Vagina (tissue), 2 donors: ENCODE measurements around the gene MCEE. TPM values are rescaled to one million over a fixed set of nuclear protein-coding genes. Genes with fewer than 3 reads are reported as not detected.
"Not testable (repeated sequence)": the region's sequence is repeated elsewhere in the genome, so short reads cannot be mapped to it uniquely, and the experiment has no call there.

Experiments
- DNase-seq, 2 donors: peaks; one replicate each; pipeline ENCODE4 v3.0.0-alpha.2; 2017; ENCODE audit errors: extremely low spot score in 2 of 2
- H3K27ac ChIP-seq: fragments of 200-600 bp; sonication (generic); one replicate; pipeline ENCODE4 v1.5.1; 2019
- H3K27me3 ChIP-seq: fragments of 200-600 bp; sonication (generic); one replicate; pipeline ENCODE4 v1.5.1; 2019
- H3K36me3 ChIP-seq, 2 donors: fragments of 200-600 bp; sonication (generic); one replicate each; pipeline ENCODE4 v1.5.1; 2017 to 2019
- H3K4me1 ChIP-seq: fragments of 200-600 bp; sonication (generic); one replicate; pipeline ENCODE4 v1.5.1; 2019
- H3K4me3 ChIP-seq, 2 donors: fragments of 200-600 bp; sonication (generic); 1 replicate in 1 of 2; 2 replicates in 1 of 2; pipeline ENCODE4 v1.5.1; 2016 to 2019
- H3K9me3 ChIP-seq: fragments of 200-600 bp; sonication (generic); one replicate; pipeline ENCODE4 v1.5.1; 2019
- CTCF ChIP-seq, 3 experiments: fragments of 450-650 bp in 2 of 3; fragments of 200-600 bp in 1 of 3; sonication (generic) in 1 of 3; IDR thresholded peaks; one replicate each; pipeline ENCODE4 v1.5.1; 2017 to 2019; ENCODE audit warnings: antibody characterized with exemption in 3 of 3, mild to moderate bottlenecking in 2 of 3, moderate library complexity in 2 of 3
- POLR2A ChIP-seq, 2 donors: fragments of 450-650 bp; IDR thresholded peaks; one replicate each; pipeline ENCODE4 v1.6.1; 2017; ENCODE audit warnings: antibody characterized with exemption in 2 of 2, mild to moderate bottlenecking in 2 of 2, moderate library complexity in 2 of 2
- POLR2AphosphoS5 ChIP-seq, 2 donors: sonication (generic); formaldehyde crosslinking; IDR thresholded peaks; one replicate each; pipeline ENCODE4 v1.9.0; 2017; ENCODE audit warnings: antibody characterized with exemption in 2 of 2, mild to moderate bottlenecking in 2 of 2, low read depth in 1 of 2; ENCODE audit not compliant: insufficient read depth in 1 of 2
- intact Hi-C: fragments of 100-400 bp; cut with DNase I; formaldehyde crosslinking; loops from one replicate; pipeline ENCODE4 v1.15.1; 2023
- total RNA-seq: library from RNA; depleted of rRNA; stranded (reverse); fragments of >200 nt; gene quantifications from one replicate; pipeline ENCODE4 v1.2.3, GENCODE V29; 2016

The MCEE gene
- total RNA-seq, 1 donor from 2014 or later: 12.8 TPM

GRCh38 chr2:71133603-71134002, 3.6 kb upstream of the MCEE start:
- intact Hi-C loops: no loop called here
- no peaks in the 10 kb centered on the region for H3K27me3 ChIP-seq
- H3K4me1 ChIP-seq: peaks cover 29% of the 10 kb centered on the region
- no peak for DNase-seq
- H3K9me3 ChIP-seq: no peaks in the 10 kb centered on the region
- no peak overlapping the region for H3K4me3 ChIP-seq
- TF ChIP-seq POLR2A (IDR thresholded peaks at IDR 0.05) (no peak), POLR2AphosphoS5 (IDR thresholded peaks at IDR 0.05; ENCODE audit: insufficient read depth in 1 of 2, low read depth in 1 of 2) (no peak), CTCF (IDR thresholded peaks at IDR 0.05) (no peak)
- H3K27ac ChIP-seq: no peak overlapping the region
- H3K36me3 ChIP-seq: peaks cover 0 to 44% of the 10 kb centered on the region in 2 donors

- peak overlapping the region; percentile 84 for H3K27ac ChIP-seq
- intact Hi-C loops, H3K27me3 ChIP-seq, DNase-seq, H3K9me3 ChIP-seq: not testable (repeated sequence)
- peaks cover 0 to 27% of the 10 kb centered on the region in 2 donors for H3K36me3 ChIP-seq
- H3K4me3 ChIP-seq: peak overlapping the region; percentile 86 to 93
- peaks cover 48% of the 10 kb centered on the region for H3K4me1 ChIP-seq
Observed at GRCh38 chr2:71131387-71132166, 1.5 kb upstream of the MCEE start.

GRCh38 chr2:71130905-71131244, 846 bp upstream of the MCEE start:
- H3K27me3 ChIP-seq: no peaks in the 10 kb centered on the region
- no peaks in the 10 kb centered on the region for H3K9me3 ChIP-seq
- peaks cover 48% of the 10 kb centered on the region for H3K4me1 ChIP-seq
- intact Hi-C loops: no loop called here
- DNase-seq: no peak
- TF ChIP-seq POLR2AphosphoS5 (IDR thresholded peaks at IDR 0.05; ENCODE audit: insufficient read depth in 1 of 2, low read depth in 1 of 2) (no peak), CTCF (IDR thresholded peaks at IDR 0.05) (no peak), POLR2A (IDR thresholded peaks at IDR 0.05) (no peak)
- H3K27ac ChIP-seq: peak overlapping the region; percentile 84
- peaks cover 0 to 20% of the 10 kb centered on the region in 2 donors for H3K36me3 ChIP-seq
- peak overlapping the region; percentile 86 to 93 for H3K4me3 ChIP-seq

- DNase-seq: no peak
- Histone ChIP-seq H3K27me3 (no peaks in the 10 kb centered on the region), H3K36me3 (peaks cover 0 to 9% of the 10 kb centered on the region in 2 donors), H3K9me3 (no peaks in the 10 kb centered on the region), H3K4me3 (peak overlapping the region; percentile 86 to 93), H3K27ac (peak overlapping the region; percentile 84), H3K4me1 (peaks cover 48% of the 10 kb centered on the region)
- intact Hi-C loops: no loop called here
- TF ChIP-seq CTCF (IDR thresholded peaks at IDR 0.05) (no peak), POLR2A (IDR thresholded peaks at IDR 0.05) (no peak), POLR2AphosphoS5 (IDR thresholded peaks at IDR 0.05; ENCODE audit: insufficient read depth in 1 of 2, low read depth in 1 of 2) (no peak)
Observed at GRCh38 chr2:71129902-71130151, 202 bp downstream of the MCEE start.

GRCh38 chr2:71129114-71129901, 721 bp downstream of the MCEE start:
- Histone ChIP-seq H3K9me3 (no peaks in the 10 kb centered on the region), H3K27ac (peak overlapping the region; percentile 84), H3K4me3 (peak overlapping the region; percentile 86 to 93), H3K27me3 (no peaks in the 10 kb centered on the region), H3K36me3 (peaks cover 0 to 4% of the 10 kb centered on the region in 2 donors), H3K4me1 (peaks cover 48% of the 10 kb centered on the region)
- no peak for DNase-seq
- intact Hi-C loops: no loop called here
- no peak for TF ChIP-seq POLR2A (IDR thresholded peaks at IDR 0.05)
- no peak for TF ChIP-seq CTCF (IDR thresholded peaks at IDR 0.05)
- no peak for TF ChIP-seq POLR2AphosphoS5 (IDR thresholded peaks at IDR 0.05; ENCODE audit: insufficient read depth in 1 of 2, low read depth in 1 of 2)
